NCI-H2227 treated with DMSO at 0.1 percent for 48 hours (cell line): Measurements from ENCODE around the gene HSPBP1.
"Not testable (repeated sequence)": the region's sequence is repeated elsewhere in the genome, so short reads cannot be mapped to it uniquely, and the experiment has no call there.

Experiments used
- DNase-seq: peaks from one replicate; lab custom pipeline; 2025; lab: John Stamatoyannopoulos, UW

The HSPBP1 gene

GRCh38 chr19:55232986-55233385 is 46.9 kb downstream of the HSPBP1 start:
- no peak for DNase-seq

GRCh38 chr19:55232286-55232602 is 47.7 kb downstream of the HSPBP1 start:
- no peak for DNase-seq

DNA sequence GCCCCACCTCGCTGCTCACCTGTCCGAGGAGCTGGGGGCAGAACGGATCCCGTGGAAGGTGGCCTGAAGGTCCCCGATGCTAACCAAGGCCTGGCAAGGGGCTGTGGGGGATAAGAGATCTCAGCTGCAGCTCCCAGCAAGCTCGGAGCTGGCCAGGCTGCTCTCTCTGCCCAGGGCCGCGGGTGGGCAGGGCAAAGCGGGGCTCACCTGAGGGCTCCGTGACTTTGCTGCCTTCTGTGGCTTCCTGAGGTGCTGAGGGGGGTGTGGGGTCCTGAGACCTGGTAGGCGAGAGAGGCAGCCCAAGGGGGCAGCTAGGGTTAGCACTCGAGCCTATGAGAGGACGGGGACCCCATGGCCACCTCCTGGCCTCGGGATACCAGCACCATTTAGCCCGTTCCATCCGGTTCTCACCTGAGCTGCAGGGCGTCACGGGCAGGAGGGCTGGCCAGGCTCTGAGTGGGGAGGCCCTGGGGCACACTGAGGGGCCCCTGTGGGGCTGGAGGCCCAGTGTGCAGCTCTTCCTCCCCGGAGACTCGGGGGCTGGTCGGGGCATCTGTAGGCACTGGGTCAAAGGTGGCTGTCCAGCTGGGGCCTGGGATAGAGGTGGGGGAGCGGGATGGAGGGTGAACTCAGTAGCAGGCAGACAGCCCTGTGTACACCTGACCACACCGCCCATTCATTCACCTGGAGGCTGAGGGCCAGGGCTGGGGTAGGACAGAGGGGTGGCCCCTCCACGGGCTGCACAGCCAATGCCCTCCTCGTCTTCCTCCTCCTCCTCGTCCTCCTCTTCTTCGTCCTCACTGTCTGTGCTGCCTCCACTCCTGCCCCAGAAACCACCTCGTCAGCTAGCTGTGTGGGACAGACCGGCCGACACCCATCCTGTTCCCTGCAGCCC is 48.3 kb downstream of the HSPBP1 start:
- no peak for DNase-seq

DNA sequence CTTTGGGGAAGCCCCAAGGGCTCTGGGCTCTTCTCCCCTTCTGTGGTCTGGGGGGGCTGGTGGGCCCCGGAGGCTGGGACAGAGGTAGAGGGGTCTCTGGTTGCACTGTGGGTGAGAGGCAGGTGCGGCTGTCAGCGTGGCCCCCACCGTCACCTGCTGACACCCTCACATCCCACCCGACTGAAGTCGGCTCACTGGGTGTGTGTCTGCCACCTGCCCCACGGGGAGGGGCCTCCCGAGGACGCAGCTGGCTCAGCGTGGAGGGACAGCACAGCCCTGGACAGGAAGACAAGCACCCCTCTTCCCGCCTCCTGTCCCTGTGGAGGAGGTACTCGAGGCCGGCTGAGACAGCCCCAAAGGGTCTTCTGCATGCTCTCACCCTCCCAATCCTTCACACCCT is 49.1 kb downstream of the HSPBP1 start:
- no peak for DNase-seq

DNA sequence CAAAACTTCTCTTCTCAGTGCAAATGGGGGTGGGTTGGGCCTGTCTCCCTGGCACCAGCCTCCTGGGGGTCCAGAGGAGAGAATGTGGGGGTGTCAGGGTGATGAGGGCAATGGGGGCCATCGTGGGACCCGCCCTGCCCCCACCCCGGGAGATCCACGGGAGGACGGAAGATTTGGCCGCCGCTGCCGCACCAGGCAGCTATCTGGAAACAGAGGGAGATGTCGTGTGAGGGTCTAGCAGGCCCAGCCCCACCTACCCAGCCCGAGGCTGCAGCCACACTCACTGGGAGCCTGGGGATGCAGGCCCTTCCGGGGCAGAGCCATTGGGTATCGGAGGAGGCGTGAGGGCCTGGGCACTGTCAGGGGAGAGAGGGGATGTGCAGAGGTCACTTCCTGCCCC is 49.6 kb downstream of the HSPBP1 start:
- no peak for DNase-seq

- no peak for DNase-seq
Observed at GRCh38 chr19:55229789-55230182, 50.1 kb downstream of the HSPBP1 start.

DNA sequence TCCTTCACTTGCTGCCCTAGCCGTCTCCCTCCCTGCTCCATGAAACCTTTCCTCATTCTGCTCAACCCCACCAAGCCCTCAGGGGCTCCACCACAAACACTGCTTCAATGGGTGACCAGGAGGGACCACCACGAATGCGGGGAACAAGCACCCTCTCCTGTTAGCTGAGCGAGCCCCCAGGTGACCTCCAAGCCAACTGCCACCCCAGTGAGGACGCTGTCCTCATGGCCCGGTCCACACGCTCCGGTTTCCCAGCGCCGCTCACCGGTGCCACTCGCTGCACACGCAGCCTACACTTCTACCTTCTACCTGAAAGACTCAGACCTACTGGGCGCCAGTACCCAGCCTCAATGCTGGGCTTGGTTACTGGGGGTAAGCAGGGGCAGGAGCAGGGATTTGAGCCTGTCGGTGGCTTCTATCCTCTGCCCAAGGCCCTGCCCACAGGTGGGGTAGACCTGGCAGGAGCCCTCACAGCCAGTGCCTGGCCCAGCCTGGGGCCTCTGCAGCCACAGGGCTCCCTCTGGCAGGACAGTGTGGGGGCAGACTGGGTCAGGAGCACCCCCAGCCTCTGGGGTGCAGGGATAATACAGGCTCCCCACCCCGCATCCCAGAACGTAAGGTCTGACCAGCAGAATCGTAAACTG is 50.6 kb downstream of the HSPBP1 start:
- DNase-seq = no peak

DNA sequence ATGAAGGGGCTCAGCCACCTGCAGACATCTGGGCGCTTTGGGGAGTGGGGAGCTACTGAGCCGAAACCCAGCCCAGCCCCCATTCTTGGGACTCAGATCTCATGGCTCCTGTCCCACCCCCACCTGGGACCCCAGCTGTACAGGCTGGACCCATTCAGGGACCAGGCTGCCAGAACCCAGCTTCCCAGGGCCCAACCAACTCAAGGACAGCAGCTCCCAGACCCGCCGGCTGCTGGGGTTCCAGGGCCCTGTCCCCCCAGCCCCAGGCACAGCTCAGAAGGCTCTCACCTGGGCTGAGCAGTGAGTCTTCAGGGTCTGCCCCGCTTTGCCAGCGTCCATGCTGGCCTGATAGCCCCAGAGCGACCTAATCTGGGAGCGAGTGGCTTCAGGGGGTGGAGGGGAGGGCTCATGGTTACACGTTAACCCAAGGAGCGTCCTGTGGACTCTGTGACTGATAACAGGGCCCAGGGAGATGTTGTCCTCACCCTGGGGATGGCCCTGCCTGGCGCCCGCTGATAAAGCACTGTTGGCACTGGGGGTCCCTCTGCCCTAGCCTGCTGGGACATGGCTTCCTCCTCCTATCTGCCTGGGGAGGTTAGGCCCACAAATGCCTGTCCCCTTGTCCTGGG is 51.4 kb downstream of the HSPBP1 start, which contains the start of gene TMEM86B:
Gene TMEM86B, minus strand, starts transcription at position 361 of the 629 bp plus-strand sequence. Its CDS starts 22 bp downstream, at position 339.
- DNase-seq = no peak

DNA sequence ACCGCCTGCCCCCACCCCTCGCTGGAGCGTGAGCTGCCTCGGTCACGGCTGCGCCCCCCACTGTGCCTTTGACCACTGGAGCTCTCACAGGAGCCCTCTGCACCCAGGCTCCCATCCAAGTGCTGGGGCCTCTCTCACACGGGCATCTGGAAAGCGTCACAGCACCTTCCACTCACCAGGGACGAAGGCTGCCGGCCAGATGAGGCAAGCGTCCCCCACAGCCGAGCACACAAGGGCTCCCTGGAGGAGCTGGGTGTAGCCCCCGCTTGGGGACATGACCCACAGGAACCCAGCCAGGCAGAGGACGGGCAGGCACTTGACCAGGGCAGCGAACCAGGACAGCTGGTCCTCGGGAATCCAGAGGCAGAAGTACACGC is 51.9 kb downstream of the HSPBP1 start:
- DNase-seq = no peak

DNA sequence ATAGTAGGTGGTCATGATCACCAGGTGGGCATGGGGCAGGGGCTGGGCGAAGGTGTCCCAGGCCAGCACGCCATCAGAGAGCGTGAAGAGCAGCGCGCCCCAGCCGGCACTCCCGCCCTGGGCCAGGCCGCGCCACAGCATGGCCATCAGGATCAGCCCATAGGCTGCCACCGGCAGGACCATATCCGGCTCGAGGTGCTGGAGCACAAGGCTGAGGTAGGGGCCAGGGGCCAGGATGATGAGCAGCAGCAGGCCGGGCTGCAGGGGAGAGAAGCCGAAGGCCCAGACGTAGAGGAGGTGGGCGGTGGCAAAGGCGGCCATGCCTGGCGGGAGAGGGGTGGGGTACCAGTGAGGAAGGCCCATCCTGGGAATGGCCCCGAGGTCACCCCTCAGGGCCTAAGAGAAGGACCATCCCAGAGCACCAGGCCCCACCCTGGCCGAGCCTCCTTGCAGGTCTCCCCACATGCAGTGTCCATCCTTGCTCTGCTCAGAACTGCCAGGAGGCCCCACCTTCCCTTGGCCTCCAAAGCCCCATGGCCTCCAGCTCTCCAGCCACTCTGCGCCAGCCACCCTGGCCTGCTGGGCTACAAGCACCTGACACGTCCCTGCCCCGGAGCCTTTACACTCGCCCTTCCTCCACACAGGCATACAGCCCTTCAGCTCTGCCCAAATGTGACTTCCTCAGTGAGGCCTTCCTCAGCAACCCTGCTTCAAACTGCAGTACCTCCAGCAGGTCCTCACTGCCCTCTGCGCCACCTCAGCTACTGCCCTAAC is 52.5 kb downstream of the HSPBP1 start:
- no peak for DNase-seq

DNA sequence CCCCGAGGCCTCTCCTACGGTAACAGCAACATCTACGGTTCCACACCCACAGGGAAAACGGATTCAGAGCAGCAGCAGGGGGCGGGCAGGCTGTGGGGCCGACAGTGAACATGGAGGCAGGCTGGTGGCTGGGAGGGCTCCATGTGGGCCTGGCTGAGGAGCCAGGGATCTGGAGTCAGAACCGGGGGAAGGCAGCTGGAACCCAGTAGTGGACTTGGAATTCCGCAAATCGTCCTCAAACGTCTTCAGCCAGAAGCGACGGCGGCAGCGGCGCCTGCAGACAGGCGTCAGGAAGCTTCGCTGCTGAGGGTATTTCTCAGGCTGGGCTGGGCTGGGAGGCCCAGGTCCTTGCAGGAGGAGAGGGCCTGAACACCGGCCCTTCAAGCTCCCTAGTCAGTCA is 53.1 kb downstream of the HSPBP1 start:
- no peak for DNase-seq

DNA sequence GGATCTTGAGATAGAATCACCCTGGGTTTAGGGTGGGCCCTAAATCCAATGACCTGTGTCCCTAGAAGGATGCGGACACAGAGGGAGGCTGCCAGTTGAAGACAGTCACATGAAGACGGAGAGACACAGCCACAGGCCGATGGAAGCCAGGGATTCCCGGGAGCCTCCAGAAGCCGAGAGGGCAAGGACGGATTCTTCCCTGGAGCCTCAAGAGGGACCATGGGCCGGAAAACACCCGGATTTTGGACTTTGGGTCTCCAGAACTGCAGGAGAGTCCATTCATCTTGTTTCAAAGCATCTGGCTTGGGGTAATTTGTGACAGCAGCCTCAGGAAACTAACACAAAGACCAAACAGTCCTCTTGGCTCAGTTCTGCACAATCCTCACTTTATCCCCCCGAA is 53.6 kb downstream of the HSPBP1 start:
- no peak for DNase-seq

- DNase-seq = no peak
Observed at GRCh38 chr19:55225415-55225958, 54.4 kb downstream of the HSPBP1 start.

- not testable (repeated sequence) for DNase-seq
Observed at GRCh38 chr19:55224679-55225414, 55.1 kb downstream of the HSPBP1 start.

DNA sequence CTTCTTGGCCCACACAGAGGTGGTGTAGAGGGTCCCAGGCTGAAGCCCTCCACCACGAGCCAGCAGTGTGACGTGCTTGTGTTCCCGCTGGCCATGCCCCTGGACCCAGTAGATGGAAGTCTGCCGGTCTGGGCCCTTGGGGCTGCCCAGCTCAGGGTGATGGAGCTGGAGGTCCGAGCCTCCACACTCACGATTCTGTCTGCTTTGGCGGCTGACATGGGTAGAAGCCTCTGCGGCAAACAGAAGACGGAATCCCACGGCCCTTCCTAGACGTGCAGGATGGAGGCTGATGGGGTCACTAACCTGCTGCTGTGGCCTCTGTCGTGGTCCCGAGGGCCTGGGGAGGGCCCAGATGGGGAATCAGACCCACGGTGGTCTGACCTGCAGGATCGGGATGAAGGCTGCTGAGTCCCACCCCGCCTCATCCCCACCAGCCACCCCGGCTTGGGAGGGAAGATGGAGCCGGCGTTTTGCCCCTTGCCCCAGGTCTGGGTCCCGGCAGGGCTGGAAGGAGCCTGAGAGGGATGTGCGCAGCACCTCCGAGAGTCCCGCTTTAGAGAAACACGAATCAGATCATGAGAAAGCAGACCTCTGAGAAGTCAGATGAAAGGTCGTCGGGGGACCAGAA is 55.8 kb downstream of the HSPBP1 start:
- DNase-seq = no peak

DNA sequence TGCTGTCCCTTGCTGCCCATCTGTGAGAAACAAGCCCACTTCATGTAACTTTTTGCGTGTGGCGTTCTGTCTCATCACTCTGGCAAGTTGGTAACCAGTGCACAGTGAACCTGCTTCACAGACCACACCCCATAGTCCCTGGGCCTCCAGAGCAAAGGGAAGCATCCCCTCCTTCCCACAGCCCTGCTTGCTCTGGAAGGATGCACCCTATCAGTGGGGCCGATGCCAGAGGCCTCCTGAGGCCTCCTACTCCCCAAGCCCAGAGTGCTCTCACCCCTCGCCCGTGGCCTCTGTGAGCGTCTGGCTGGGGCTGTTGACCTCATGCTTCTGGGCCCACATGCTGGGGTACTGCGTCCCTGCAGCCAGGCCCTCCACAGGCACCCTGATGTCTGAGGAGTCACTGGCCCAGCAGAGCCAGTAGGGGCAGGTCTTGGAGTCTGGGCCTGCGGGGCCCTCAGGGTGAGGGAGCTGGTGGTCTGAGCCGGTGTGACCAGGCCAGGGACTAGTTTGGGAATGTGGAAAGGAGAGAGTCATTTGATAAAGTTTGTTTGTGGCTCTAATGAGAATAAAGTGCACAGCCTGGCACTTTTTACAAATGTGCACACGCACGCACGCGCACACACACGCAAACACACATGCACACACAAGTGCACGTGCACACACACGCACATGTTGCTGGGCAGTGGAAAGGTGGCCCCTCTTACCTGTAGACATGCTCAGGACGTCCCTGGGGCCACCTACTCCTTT is 56.4 kb downstream of the HSPBP1 start:
- DNase-seq = no peak

- no peak for DNase-seq
Observed at GRCh38 chr19:55220525-55220924, 59.4 kb downstream of the HSPBP1 start.

- peak; percentile 99 for DNase-seq
Observed at GRCh38 chr19:55216461-55217198, 63.3 kb downstream of the HSPBP1 start.

- DNase-seq = no peak
Observed at GRCh38 chr19:55213547-55213946, 66.4 kb downstream of the HSPBP1 start.
